Subcutaneous abdominal adipose tissue (tissue), 5 donors: ENCODE results near the gene TEK.

ENCODE experiments used
- H3K27ac ChIP-seq: one replicate; pipeline ENCODE4 v1.7.0; 2013; ENCODE audit warnings: low read depth, mild to moderate bottlenecking, inconsistent platforms, low read length, moderate library complexity
- H3K27me3 ChIP-seq, 5 donors: one replicate each; pipeline ENCODE4 v1.7.0; 2013; ENCODE audit warnings: low read length in 5 of 5, inconsistent platforms in 1 of 5; ENCODE audit not compliant: control insufficient read depth in 5 of 5, insufficient read depth in 4 of 5
- H3K36me3 ChIP-seq, 5 donors: one replicate each; pipeline ENCODE4 v1.7.0; 2013; ENCODE audit warnings: low read length in 5 of 5; ENCODE audit not compliant: control insufficient read depth in 5 of 5, insufficient read depth in 5 of 5
- H3K4me1 ChIP-seq, 5 donors: one replicate each; pipeline ENCODE4 v1.7.0; 2013; ENCODE audit warnings: low read length in 5 of 5, mild to moderate bottlenecking in 3 of 5, moderate library complexity in 1 of 5; ENCODE audit not compliant: control insufficient read depth in 5 of 5, insufficient read depth in 5 of 5
- H3K4me3 ChIP-seq, 5 donors: one replicate each; pipeline ENCODE4 v1.7.0; 2013; ENCODE audit warnings: low read length in 5 of 5, low read depth in 1 of 5
- H3K9ac ChIP-seq, 5 donors: one replicate each; pipeline ENCODE4 v1.7.0; 2013; ENCODE audit warnings: low read length in 5 of 5, mild to moderate bottlenecking in 4 of 5, moderate library complexity in 3 of 5
- H3K9me3 ChIP-seq, 5 donors: one replicate each; pipeline ENCODE4 v1.7.0; 2013; ENCODE audit warnings: low read length in 5 of 5; ENCODE audit not compliant: control insufficient read depth in 5 of 5
- donor health status: healthy.
- donor health status: healthy.
- donor health status: healthy.
- donor health status: healthy.
- donor health status: healthy.

Gene TEK

GRCh38 chr9:27247756-27248155 lies 138.7 kb downstream of the TEK start:
- no peak overlapping the region for H3K9ac ChIP-seq
- H3K4me3 ChIP-seq: no peak overlapping the region
- H3K27ac ChIP-seq: no peak overlapping the region
- H3K36me3 ChIP-seq: no peaks in the 10 kb centered on the region
- no peaks in the 10 kb centered on the region for H3K9me3 ChIP-seq
- no peaks in the 10 kb centered on the region for H3K27me3 ChIP-seq
- peaks cover 0 to 3% (median 0%) of the 10 kb centered on the region in 5 donors for H3K4me1 ChIP-seq

DNA sequence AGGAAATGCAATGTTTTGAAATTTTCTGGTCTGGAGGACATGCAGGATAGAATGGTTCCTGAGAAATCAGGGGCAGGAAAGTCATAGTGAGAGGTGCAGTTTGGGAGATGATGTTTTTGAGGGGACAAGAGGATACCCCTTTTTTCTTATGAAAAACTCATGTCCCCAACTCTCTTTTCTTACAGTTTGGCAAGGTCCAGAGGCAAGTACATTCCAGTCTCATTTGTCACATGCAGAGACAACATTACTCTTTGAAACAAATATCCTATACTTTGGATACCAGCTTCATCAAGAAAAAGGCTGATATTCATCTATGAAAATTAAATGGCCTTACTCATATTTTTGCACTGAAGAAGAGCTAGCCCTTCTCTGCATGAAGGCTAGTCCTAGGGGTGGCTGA lies 139.7 kb downstream of the TEK start:
- H3K4me3 ChIP-seq: no peak overlapping the region
- H3K9ac ChIP-seq: no peak overlapping the region
- no peaks in the 10 kb centered on the region for H3K27me3 ChIP-seq
- H3K27ac ChIP-seq: no peak overlapping the region
- no peaks in the 10 kb centered on the region for H3K36me3 ChIP-seq
- no peaks in the 10 kb centered on the region for H3K9me3 ChIP-seq
- peaks cover 0 to 3% (median 0%) of the 10 kb centered on the region in 5 donors for H3K4me1 ChIP-seq

GRCh38 chr9:27258662-27259061 lies 149.6 kb downstream of the TEK start:
- H3K4me1 ChIP-seq: no peaks in the 10 kb centered on the region
- no peaks in the 10 kb centered on the region for H3K9me3 ChIP-seq
- no peaks in the 10 kb centered on the region for H3K27me3 ChIP-seq
- no peak overlapping the region for H3K9ac ChIP-seq
- H3K27ac ChIP-seq: no peak overlapping the region
- H3K4me3 ChIP-seq: no peak overlapping the region
- no peaks in the 10 kb centered on the region for H3K36me3 ChIP-seq

DNA sequence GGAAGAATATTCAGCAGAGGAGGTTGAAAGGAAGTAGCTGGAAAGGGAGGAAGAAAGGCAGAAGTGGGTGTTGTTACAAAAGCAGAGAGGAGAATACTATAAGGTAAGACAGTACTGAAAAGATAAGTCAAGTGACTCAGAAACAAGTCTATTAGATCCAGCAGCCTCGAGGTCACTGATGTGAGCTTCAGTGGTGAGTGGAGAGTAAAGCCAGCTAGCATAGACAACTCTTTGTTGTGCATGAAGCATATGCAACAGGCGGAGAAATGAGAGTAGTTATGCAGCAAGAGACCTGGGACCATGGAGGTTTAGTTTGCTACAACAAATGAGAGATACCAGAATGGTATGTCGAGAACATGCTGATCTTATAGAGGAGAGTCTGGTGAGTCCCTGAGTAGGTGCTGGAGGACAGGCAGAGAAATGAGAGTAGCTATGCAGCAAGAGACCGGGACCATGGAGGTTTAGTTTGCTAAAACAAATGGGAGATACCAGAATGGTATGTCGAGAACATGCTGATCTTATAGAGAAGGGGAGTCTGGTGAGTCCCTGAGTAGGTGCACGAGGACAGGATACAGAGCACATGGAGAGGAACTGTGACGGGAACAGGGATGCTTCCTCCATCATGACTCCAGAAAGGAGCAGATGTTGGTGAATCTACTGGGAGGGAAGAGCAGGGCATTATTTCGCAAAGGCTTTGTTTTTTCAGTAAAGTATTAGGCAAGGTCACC lies 151.9 kb downstream of the TEK start:
- Histone ChIP-seq H3K9ac (no peak overlapping the region), H3K27ac (no peak overlapping the region), H3K4me3 (no peak overlapping the region), H3K9me3 (no peaks in the 10 kb centered on the region), H3K36me3 (no peaks in the 10 kb centered on the region), H3K4me1 (no peaks in the 10 kb centered on the region), H3K27me3 (no peaks in the 10 kb centered on the region)

GRCh38 chr9:27261517-27262211 lies 152.6 kb downstream of the TEK start:
- H3K4me1 ChIP-seq: no peaks in the 10 kb centered on the region
- no peaks in the 10 kb centered on the region for H3K27me3 ChIP-seq
- H3K36me3 ChIP-seq: no peaks in the 10 kb centered on the region
- H3K9ac ChIP-seq: no peak overlapping the region
- no peak overlapping the region for H3K27ac ChIP-seq
- H3K9me3 ChIP-seq: no peaks in the 10 kb centered on the region
- no peak overlapping the region for H3K4me3 ChIP-seq

DNA sequence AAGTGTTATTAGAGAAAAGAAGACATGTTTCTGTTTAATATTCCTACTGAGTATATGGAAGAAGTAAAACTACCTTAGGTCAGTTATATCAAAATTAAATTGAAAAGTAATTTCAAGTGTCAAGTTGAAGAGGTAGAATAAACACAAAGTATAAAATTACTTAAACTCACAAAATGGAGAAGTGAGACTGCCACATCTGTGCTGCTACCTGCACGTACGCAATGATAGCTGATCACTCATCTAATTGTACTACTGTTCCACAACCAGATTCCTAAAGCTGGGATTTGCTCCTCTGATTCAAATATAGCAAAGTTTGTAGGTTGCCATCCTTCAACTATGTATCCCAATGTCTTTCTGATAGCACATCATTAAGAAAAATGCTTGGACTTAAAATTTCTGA lies 163.1 kb downstream of the TEK start:
- H3K27ac ChIP-seq: no peak overlapping the region
- H3K4me3 ChIP-seq: no peak overlapping the region
- peaks cover 0 to 5% (median 0%) of the 10 kb centered on the region in 5 donors for H3K4me1 ChIP-seq
- no peaks in the 10 kb centered on the region for H3K27me3 ChIP-seq
- no peak overlapping the region for H3K9ac ChIP-seq
- H3K36me3 ChIP-seq: no peaks in the 10 kb centered on the region
- no peaks in the 10 kb centered on the region for H3K9me3 ChIP-seq

DNA sequence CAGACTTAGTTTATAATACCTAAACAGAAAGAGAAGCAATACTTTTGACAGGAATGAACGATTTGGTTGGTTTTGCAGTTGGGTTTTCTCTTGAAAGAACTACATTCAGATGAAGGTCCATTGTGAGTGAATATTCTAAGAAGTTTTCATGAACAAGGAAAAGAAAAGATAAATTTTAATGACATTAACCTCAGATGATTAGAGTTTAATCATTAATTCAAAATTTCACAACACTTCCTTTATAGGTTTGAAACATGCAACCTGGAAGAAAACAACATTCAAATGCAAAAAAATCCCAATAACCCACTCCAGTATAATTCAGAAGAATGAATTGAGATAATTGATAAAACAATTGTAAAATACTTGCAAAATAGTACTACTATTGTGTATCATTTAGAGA lies 164.2 kb downstream of the TEK start:
- no peak overlapping the region for H3K27ac ChIP-seq

GRCh38 chr9:27276193-27277030 lies 167.4 kb downstream of the TEK start:
- Histone ChIP-seq H3K4me1 (peaks cover 2 to 28% (median 22%) of the 10 kb centered on the region in 5 donors), H3K27me3 (no peaks in the 10 kb centered on the region), H3K4me3 (peak overlapping the region in 2 of 5 donors; percentile 25 to 44), H3K9ac (peak overlapping the region in 2 of 5 donors; percentile 43 to 56), H3K27ac (no peak overlapping the region), H3K9me3 (no peaks in the 10 kb centered on the region), H3K36me3 (no peaks in the 10 kb centered on the region)

More for the DNA sequence above, 164.2 kb downstream of the TEK start:
- Histone ChIP-seq H3K4me3 (no peak overlapping the region), H3K9ac (no peak overlapping the region), H3K9me3 (no peaks in the 10 kb centered on the region), H3K4me1 (peaks cover 0 to 5% (median 0%) of the 10 kb centered on the region in 5 donors), H3K27me3 (no peaks in the 10 kb centered on the region), H3K36me3 (no peaks in the 10 kb centered on the region)

DNA sequence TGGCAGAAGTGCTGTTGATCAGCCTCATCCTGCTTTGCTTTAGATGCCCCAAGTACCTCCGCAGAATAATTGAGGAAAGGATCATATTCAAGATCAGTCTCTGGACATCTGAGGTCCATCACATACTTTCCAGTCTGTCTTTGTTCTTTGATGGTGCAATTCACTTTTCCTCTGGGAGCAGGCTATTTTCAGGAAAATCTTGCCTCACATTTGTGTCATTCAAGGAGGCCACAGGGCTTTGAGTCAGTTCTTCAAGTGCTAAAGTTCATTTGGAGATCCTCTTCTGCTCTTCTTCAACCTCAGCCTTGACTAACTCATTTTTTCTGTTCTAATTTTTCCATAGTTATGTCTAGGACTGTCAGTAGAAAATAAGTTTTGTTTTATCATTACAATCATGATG lies 169.3 kb downstream of the TEK start:
- Histone ChIP-seq H3K9ac (no peak overlapping the region), H3K27ac (peak overlapping the region; percentile 66), H3K27me3 (no peaks in the 10 kb centered on the region), H3K9me3 (no peaks in the 10 kb centered on the region), H3K4me3 (no peak overlapping the region), H3K4me1 (peaks cover 2 to 31% (median 22%) of the 10 kb centered on the region in 5 donors), H3K36me3 (no peaks in the 10 kb centered on the region)

GRCh38 chr9:27279611-27280010 lies 170.6 kb downstream of the TEK start:
- H3K27ac ChIP-seq: peak overlapping the region; percentile 66
- no peak overlapping the region for H3K9ac ChIP-seq
- H3K36me3 ChIP-seq: no peaks in the 10 kb centered on the region

More at GRCh38 chr9:27279611-27280010, 170.6 kb downstream of the TEK start:
- Histone ChIP-seq H3K4me3 (no peak overlapping the region), H3K4me1 (peaks cover 2 to 31% (median 22%) of the 10 kb centered on the region in 5 donors), H3K27me3 (no peaks in the 10 kb centered on the region), H3K9me3 (no peaks in the 10 kb centered on the region)
